NCI-H2107 treated with DMSO at 0.1 percent for 48 hours (cell line): ENCODE data around the gene MVB12B.
A peak's percentile ranks its signal among the peaks of the same experiment; 100 is the strongest.
"Not testable (repeated sequence)": the region's sequence is repeated elsewhere in the genome, so short reads cannot be mapped to it uniquely, and the experiment has no call there.

Experiments used
- DNase-seq: peaks from one replicate; lab custom pipeline; 2025; ENCODE audit not compliant: unreplicated experiment; lab: John Stamatoyannopoulos, UW

Gene MVB12B

DNA sequence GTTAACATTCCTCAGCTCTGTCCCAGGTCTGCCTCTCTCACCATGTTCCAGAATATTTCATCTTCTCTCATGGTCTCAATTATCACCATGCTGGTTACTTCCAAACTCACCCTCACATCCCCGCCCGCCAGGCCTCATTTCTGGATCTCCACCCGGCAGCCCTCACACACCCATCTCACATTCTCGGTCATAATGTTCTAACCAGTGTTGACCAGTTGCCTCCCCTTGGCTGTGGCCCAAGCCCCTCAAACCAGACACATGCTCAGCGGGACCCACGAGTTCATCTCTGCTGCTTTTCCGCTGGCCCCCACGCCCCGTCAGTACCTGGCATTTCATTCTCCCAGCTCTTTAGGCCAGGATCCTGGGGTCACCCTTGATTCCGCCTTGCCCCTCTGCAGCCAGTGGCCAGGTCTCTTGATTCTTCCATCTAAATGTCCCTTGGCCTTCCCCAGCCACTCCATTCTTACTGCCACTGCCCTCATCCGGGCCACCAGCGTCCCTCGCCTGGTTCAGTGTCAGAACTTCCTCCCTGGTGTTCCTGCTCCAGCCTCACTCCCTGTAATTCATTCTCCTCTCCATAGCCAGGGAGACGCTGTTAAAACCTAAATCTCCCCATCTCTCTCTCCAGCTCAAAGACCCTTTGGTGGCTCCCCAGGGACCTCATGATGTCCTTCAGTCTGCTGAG is 141.7 kb downstream of the MVB12B start:
- DNase-seq, result no peak

DNA sequence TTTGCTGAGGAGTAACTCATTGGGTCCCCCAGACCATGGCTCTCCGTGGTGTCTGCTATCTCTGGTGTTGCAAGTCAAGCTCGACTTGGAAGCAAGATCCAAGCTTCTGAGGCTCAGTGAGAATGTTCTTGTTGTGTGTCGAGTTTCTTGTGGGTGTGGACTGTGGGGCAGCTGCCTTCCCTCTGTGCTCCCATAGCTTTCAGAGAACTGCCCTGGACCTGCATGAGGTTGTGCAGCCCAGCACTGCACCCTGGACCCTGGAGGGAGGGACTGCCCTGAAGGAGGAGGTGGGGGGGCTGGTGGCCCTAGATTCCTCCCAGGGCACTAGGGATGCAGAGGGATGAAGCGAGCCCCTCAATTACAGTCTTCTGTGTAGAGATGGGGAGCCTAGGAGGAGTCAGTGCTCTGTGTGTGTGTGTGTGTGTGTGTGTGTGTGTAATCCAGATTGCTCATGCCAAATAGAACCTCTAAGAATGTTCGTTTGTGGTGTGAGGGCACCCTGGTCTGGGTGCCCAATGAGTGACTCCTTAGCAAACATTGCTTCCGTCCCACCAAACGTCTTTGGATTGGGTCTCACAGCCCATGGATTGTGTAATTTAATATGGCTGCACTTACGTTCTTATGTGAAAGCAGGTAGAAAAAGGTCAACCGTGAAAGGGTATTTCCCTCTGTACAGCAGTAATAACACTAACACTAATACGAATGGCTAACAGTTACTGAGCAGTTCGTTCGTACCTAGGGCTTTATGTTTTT is 143.8 kb downstream of the MVB12B start:
- DNase-seq, result no peak

GRCh38 chr9:126471084-126471624 is 144.5 kb downstream of the MVB12B start:
- DNase-seq, result no peak

DNA sequence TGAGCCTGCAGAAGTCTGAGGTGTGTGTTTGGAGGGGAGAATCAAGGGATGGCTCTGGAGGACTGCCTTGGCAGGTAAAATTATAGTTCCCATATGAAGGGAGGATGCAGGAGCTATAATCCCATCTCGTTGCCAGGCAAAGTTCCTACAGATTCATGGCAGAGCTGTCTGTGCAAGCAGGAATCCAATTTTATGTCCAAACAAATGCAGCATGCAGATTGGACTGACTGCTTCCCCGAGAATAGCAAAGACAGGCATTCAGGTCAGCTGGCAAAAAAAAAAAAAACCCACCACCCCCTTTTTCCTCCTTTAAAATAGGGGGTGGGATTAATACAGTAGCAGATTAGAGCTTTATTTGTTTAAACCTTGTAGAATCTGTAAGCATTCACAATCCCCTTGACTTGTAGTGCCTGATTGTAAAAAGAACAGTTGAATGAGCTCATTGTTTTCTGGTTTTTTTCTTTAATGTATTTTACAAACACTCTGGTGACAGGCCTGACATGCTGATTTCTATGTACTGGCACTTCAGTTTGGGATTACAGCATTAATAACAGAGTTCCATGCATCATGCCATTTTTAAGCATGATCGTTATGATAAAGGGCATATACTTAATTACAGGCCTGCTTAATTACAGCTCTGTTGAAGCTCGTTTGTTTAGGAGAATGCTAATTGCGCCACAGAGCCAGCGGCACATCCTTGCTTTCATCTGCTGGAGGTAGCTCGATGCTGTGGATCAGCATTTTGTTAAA is 145.7 kb downstream of the MVB12B start:
- no peak for DNase-seq

- no peak for DNase-seq
These were observed 146.3 kb downstream of the MVB12B start for GRCh38 chr9:126472948-126473298.

DNA sequence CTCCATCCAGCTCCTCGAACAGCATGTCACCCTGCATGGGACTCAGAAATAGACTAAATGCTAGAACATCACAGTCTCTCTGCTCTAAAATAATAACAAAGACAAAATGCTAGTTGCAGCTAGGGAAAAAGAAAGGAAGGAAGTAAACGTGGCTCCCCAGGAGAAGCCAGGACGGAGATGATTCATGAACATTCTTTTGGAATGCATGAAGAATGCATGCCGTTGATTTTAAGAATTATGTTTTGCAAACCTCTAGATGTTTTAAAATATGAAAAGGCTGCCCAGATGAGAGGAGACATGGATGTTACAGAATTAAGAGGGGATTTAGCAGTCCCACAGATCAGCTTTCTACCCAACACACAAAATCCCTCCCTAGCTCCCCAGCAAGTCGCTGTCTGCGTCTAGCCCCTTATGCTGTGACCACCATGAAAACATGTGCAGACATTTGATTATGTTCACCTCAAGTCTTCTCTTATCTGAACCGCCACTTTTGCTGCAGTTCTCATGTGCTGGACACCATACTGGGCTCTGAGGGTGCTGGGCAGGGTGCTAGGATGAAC is 147.7 kb downstream of the MVB12B start:
- no peak for DNase-seq

DNA sequence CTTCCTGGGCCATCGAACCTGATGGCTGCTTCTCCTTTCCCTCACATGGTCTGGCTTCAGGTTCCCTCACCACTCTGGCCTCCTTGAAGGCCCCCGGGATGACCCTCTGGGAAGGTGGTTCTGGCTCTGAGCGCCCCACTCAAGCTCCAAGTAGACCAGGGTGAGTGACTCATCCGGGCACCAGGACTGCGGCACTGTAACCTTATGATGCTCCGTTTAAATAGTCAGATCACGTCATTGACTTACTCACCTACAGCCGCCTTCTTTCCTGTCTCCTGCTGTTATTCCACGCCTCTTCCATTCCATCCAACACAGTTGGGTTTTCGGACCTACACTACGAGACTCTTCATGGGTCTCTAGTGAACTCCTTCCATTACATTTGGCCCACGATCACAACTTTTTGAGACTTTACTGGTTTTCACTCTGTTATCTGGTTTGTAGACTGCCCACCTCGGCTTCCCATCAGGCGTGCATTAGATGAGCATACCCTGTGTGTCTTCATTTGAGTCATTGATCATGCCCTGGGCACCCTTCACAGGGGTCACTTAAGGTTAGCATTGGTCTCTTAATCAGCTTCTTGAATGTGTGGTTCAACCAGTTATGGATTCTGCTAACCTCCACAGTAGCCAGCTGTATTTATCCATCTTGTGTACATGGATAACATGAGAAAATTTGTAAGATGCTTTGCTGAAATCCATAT is 148.3 kb downstream of the MVB12B start:
- DNase-seq, result no peak

- no peak for DNase-seq
These were observed 149.4 kb downstream of the MVB12B start for GRCh38 chr9:126475933-126476555.

GRCh38 chr9:126477432-126477831 is 150.8 kb downstream of the MVB12B start:
- DNase-seq, result not testable (repeated sequence)

DNA sequence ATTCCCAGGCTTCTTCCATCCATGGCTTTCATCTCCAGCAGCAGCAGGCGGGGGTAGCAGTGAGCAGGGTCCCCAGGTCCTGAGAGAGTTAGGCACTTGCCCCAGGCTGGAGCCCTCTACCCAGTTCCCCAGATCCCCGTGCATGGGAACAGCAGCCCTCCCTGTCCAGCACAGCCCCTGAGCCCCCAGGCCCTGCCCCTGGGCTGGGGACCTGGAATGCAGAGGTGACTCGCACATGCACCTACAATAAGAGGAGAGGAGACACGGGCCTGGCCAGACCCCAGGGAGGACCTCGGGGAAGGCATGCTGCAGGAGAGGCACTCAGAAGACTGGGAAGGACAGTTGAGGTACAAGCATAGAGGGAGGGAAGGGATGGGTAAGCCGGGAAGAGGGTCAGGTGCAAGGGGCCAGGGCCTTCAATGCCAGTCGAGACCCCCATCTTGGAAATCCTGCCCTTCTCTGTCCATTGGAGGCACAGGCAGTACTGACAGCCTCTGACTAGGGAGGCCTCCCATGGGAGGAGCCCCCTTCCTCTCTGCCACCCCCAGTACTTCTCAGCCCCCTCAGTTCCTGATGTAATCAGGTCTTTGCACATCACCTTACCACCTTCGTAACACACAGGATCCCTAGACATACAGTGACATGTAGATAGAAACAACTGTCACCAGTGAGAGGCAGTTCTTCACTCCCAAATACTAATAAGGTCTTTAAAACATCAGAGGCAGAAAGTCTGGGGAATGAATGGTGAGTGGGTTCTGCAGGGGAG is 151.8 kb downstream of the MVB12B start:
- no peak for DNase-seq

- no peak for DNase-seq
These were observed 152.9 kb downstream of the MVB12B start for GRCh38 chr9:126479515-126479914.

DNA sequence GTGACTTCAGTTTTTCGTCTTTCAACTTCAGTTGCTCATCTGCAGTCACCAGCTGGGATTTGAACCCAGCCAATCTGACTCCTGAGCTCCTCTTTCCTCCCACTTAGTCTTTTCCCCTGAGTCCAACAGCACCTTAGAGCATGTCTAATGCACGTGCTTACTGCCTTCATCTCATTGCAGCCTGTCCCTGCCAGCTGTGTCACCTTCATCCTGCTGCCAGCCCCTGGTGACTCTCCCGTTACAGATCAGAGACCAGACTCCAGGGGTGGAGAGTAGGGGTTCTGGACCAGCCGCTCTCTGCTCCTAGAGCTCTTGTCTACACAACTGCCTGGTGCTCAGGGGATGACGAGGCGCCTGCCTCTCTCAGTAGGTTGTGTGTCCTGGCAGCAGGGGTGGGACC is 154.2 kb downstream of the MVB12B start:
- no peak for DNase-seq

GRCh38 chr9:126481862-126482261 is 155.2 kb downstream of the MVB12B start:
- DNase-seq, result no peak

- no peak for DNase-seq
These were observed 155.9 kb downstream of the MVB12B start for GRCh38 chr9:126482361-126483044.

DNA sequence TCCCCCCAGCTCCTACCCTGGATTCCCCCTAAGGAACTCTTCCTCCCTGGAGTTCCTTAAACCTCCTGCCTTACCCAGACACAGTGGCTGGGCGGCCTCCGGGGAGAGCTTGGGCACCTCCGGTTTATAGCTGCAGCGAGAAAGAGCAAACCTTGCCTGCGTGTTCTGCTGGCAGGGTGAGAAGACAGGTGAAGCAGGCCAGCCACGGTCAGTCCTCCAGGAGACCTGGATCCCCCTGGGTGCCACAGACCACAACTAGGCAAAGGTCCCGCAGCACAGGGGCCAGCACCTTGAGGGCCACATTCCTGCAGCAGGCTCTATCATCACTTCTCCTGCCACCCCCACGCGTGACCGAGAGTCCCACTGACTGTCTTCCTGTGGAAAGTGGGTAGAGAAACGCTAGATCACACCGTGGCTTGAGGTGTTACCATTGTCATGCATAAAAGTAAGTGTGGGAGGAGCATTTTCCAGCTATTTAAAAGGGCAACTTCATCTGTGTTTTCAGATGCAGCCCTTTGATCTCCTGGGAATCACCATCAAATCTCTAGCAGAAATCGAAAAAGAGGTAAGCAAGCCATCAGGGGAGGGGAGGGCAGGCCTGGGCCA is 156.9 kb downstream of the MVB12B start:
- peak; percentile 17 for DNase-seq

- DNase-seq, result no peak
These were observed 159.0 kb downstream of the MVB12B start for GRCh38 chr9:126485662-126486061.

DNA sequence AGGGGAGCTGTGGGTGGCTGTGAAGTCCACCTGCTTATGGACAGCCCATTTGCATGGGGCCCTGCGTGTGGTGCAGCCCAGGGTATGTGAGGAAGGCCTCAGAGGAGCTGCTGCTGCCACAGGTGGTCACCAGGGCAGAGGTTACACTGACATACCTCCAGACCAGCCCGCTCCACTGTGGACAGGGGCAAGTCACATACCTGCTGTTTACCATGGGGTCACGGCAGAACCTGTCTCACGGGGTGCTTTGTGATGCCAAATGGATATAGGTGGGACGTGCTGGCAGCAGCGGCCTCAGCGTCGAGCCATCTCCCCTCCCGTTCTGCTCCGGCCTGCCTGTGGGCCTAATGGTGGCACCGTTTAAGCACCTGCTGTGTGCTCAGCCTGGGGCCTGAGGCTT is 159.6 kb downstream of the MVB12B start:
- DNase-seq, result no peak

DNA sequence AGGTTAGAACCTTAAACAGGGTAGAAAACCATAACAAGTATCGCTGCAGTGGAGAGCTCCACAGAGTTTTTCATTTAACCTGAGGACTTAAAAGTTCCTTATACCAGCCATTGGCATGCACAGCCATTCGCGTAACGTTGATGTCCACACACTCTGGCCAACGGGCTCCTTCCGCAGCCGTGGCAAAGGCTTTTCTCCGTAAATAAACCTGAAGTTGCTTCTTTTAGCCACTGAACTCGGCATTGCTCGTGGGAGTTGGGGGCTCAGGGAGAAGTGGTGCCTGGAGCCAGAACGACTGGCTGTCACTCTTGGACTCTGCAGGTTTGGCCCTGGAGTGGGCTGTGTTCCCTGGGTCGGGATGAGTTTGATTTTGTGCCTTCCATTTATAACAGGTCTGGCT is 161.2 kb downstream of the MVB12B start:
- DNase-seq, result no peak

- DNase-seq, result no peak
These were observed 161.7 kb downstream of the MVB12B start for GRCh38 chr9:126488310-126488709.
